ENCODE data around the gene ZNF488.

Gene ZNF488

DNA sequence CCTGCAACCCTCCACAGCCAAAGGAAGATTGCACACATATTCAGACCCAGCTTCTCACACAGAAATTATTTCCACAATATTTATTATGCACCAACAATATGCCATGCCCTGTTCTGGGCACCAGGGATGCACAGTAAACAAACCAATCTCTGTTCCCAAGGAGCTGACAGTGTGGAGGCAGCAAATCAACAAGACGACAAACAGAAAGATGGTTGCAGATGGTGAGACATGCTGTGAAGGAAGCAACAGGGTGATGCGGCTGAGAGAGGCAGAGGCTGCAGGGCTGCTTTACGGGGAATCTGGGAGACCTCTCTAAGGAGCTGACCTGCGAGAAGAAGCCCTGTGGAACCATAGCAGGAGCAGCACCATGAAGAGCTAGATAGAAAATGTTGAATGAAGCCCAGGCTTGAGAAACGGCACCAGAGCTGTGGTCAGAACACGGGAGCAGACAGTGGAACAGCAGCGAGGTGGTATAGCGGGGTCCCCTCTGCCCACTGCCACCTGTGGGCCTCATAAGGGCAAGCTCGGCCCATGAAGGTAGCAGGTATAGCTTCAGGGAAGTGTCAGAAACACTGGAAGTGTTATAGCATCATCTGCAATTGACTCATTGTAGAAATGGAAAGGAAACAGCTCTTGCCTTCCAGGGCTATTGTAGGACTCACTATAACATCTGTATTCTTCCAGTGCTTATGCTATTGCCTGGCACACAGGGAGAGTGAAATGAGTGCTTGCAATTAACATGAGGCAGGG, 18.5 kb downstream of the ZNF488 start:
- no peak for DNase-seq

DNA sequence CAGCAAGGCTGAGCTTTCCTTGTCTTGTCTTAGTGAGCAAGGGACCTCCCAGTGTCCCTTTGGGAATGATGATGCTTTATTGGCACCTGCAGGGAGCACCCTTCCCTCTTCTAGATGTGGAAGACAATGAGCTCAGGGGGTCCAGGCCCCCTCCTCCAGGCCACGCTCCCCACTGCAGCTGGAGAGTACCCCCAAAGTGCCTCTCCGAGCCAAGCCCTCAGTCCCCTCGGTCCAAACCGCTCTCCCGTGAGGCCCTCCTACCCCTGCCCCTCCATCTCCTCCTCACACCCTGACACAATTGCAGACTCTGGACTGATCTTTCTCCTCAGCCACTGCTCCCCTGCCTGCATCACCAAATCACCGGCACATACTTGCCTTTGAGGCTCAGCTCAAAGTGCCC, 19.2 kb downstream of the ZNF488 start:
- no peak for DNase-seq

DNA sequence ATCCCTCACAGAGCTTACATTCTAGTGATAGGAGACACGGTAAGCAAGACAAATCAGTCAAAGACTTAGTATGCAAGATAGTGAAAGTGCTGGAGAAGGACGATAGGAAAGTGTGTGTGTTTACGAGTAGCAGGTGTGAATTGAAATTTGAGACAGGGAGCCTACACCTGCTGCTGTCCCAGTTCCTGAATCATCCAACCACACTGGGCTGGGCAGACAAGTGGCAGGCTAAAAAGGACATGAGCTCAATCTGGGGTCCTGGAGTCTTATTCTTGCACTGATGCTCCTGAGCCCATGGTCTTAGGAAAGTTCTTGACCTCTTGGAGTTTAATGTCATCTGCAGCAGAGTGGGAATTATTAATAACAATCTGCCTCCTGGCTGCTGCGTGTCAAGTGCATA, 19.7 kb downstream of the ZNF488 start:
- DNase-seq: no peak

DNA sequence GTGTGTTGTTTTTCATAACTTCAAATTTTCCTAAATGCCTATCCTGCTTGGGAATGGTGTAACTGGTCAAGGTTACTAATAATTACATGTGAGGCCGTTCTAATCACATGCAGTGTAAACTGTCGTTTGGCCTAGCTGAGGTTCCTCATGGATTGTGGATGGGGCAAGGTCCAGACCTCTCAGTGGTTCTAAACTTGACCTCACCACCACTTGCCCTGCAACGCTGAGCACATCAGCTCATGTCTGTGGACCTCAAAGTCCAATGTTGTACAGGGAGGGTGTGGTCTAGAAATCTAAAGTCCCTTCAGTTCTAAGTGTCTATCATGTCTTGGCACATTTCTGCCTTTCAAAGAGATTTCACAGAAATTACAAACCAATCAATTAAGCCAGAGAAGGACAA, 20.3 kb downstream of the ZNF488 start:
- no peak for DNase-seq

DNA sequence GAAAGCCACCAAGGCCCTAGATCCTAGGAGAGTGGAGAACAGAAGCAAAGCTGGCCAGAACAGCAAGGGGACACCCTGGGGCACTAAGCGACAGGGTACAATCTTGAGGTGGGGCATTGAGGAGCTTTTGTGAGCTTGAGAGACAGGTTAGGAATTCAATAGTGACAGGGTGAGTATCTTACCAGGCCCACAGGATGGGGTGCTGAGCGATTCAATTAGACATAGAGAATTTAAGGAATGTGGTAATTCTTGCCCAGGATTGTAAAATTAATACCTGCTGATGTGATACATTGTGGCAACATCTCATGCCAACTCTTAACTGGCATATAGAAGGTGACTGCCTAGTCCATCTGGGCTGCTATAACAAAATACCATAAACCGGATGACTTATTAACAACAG, 21.9 kb downstream of the ZNF488 start:
- DNase-seq: no peak

DNA sequence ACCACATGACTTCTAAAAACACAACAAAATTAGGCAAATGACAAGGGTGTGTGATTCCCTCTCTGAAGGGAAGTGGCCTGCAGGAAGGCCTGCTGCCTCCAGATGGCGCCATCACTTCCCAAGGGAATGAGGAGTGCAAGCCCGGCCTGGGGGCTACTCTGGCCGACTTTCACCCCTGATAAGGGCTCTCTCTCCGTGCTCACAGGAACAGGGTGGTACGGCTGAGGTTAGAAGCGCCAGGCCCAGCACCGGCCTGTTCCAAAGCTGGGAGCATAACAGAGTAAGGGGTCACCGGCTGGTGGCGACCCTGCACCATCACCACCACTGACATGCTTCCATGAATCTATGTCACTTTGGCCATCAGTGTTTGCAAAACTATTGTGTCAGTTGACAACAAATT, 22.8 kb downstream of the ZNF488 start:
- DNase-seq: no peak

DNA sequence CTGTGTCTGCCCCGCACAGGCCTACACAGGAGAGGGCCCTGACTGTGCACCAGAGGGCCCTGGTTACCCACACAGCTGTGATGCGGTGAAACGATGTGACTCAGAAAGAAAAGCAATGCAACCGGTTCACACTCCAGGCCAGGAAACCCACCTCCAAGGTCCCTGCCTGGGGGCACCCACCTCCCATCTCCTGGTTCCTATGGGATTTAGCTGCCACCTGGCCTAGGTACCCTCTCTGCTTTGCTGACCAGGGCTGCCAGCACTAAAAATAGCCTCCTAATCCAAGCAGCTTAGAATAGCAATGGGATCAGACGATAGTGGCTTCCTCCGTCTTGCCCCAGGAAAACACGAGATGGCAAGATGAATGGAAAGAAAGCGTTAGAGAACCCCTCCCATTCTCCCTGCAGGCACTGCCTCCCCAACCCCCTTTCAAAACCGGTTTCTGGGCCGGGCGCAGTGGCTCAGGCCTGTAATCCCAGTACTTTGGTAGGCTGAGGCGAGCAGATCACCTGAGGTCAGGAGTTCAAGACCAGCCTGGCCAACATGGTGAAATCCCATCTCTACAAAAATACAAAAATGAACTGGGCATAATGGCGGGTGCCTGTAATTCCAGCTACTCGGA, 23.6 kb downstream of the ZNF488 start:
- no peak for DNase-seq

DNA sequence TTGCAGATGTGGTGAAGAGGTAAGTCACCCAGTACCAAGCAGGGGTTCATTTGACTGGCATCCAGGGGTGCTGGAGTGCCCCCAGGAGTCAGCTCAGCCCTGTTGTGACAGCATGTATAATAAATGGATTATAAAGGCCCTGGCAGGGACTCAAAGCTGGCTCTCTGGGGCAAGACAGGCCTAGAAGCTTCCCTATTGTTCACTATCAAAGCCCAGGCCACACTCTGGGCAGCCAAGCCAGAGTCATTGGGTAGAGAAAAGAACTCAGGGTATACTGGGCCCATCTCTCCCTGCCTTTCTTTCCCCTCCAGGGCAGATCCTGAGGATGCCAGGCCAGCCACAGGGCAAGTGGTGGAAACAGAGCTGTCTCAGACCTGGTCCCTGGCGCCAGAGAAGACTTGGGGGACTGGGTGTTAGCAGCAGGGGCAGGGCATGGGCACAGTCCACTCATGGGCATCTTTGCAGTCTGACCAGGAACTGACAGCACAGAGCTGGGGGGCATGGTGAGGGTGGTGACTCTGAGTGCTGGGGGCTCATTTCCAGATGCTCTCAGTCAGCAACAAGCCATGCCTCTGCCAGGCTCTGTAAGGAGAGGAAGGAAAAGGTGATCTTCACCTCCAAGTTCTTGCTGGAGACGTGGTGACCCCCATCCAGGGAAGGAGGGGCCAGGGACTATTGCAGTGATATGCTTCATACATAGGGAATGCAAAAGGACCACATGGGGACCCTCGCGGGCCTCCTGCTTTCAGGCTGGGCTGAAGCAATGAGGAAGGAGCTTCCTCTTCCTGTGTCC, 24.3 kb downstream of the ZNF488 start:
- DNase-seq: no peak

DNA sequence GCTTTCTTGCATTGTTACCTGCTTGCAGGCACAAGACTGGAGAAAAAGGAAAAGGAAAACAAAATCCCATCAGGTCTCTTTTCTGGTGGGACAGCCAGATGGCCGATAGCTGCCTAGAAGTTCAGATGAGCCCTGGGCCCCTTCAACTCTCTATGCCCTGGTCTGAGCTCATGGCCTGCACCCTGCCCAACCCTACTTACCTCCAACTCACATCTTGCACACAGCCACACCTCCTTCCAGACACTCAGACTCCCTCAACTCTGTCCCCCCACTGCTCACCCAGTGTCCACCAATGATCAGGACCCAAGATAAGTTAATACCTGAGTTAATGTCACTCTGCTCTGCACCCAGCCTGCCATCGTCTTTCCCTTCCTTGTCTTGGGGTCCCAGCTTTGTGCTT, 25.0 kb downstream of the ZNF488 start:
- no peak for DNase-seq

DNA sequence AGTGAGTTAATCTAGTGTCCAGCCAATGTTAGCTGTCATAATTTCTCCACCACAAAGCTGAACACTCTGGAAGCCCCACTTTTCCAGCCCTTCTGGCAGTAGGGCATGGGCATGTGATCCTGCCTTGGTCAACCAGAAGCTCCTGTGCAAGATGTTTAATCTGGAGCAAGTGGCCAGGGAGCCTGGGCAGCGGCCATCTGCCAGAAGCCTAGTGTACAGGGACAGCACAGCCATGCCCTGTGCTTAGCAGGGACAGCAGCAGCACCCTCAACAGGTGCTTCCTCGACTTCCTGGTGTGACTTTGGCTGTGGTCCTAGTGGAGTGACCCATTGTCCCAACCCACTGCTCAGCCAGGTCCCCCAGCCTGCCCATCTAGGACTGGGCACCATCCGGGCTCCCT, 25.6 kb downstream of the ZNF488 start:
- no peak for DNase-seq

DNA sequence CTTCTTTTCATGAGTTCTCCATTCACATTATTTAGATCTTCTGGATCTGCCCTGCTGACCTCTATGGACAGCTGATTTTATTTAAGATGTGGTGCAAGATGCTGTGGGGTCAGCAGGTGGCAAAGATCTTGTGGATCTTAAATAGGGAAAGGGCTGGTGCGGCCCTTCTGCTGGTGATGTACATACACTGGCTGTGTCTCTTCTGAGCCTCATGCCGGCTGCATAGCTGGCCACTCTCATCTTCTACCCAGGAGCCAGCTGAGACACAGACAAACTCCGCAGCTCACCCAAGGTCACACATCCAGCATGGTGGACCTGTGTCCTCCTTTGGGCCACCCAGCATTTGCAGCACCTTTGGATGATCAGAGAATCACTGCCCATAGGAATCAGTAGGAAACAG, 26.2 kb downstream of the ZNF488 start:
- no peak for DNase-seq

DNA sequence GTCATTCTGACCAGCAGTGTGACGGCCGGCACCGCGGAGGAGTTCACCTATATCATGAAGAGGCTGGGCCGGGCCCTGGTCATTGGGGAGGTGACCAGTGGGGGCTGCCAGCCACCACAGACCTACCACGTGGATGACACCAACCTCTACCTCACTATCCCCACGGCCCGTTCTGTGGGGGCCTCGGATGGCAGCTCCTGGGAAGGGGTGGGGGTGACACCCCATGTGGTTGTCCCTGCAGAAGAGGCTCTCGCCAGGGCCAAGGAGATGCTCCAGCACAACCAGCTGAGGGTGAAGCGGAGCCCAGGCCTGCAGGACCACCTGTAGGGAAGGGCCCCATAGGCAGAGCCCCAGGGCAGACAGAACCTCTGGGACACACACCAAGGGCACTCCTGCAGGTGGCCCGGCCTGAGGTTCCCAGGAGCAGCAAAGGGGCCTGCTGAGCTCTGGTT, 26.9 kb downstream of the ZNF488 start:
- no peak for DNase-seq

DNA sequence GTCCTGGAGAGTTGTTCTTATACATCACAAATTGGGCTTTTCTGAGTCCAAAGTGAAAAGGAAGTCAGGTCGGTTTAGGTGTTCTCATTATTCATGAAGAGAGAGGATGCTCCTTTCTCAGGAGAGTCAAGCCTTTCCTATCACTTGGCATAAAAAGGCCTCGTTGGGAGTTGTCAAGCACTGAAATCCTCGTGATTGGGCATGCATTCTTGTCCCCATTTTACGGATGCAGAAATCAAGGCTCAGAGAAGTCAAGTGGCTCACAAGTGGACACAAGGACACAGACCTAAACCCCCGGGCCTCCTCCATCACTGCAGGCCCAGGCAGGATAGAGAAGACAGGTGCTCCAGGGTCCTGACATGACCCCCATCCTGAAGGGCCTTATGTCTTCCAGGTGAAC, 27.4 kb downstream of the ZNF488 start:
- DNase-seq: no peak

DNA sequence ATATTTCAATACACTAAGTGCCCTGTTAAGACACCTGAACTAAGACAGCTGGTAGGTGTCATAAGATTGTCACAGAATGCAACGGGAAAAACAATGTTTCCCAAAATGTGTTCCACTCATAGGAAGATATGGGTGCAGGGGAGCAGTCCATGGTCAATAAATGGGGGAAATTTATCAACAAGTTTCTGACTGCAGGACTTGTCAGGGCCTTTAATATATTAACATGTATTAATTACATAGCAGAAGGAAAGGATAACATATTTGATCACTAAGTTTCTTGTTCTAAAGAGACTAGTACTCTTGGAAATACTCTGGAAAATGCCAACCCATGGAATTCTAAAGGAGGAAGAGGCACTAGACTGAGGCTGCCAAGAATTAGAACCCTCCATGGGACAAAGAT, 29.2 kb downstream of the ZNF488 start:
- no peak for DNase-seq

DNA sequence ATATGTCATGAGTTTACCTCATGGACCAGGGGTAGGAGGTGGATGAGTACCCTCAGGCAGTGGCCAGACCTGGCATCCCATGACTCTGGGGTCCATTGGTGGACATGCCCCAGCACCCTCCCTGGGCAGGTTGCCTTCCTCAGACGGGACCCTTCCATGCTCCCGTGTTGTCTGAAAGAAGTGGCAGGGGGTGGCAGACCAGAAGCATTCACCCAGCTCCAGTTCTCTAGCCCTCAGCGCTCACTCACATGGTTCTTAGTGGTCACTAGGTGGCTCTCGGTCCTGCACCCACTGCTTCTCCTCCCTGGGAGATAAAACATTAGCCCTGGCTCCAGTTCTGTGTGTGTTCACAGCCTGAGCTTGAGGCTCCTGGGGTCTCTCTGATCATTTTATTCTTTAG, 29.9 kb downstream of the ZNF488 start:
- no peak for DNase-seq

DNA sequence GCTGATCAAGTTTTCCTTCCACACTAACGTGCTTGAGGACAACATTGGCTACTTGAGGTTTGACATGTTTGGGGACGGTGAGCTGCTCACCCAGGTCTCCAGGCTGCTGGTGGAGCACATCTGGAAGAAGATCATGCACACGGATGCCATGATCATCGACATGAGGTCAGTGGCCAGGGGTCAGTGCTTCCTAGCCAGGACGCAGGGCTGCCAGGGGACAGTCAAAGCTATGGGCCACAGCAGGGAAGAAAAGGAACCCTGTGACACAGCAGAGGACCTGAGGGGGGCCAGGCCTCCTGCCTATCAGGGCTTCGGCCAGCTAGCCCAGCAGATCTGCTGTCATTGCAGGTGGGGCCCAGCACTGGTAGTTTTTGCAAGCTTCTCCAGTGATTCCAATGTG, 30.7 kb downstream of the ZNF488 start:
- DNase-seq: no peak

DNA sequence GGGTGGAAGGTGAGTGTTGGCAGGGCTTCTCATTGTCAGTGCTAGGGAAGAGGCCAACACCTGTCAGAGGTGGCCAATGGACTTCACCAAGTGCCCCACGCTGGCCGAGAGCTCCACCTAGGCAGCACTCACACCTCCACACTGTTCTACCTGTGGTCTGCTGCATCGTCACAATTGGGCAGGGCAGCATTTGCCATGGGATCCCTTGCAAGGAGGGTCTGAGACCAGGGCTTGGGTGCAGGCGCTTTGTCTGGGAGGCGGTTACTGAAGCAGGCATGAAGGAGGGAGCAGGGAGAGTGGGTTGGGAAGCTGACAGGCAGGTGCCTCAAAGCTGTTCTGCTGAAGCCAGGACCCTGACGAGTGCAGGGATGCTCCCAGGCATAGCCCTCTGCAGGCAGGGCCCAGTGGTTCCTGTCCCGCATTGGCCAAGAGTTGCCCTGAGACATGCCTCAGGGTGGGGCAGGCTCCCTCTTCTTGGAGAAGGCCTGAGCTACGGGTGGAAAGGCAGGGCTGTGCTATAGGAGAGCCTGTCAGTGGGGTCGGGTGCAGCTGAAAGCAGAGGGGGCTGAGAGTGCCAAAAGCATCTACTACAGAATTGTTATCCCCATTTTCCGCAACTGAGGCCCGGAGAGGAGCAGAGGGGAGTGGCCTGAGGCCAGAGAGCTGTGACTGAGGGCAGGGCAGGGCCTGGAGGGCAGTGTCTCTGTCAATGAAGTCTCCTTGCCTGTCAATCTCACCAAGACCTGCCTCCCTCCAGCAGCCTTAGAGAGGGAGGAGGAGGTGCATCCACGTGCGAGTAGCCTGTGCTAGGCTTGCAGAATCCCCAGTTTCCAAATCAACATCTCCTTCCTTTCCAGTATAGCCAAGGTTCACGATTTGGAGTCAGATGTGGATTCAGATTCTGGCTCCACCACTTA, 31.9 kb downstream of the ZNF488 start:
- no peak for DNase-seq

DNA sequence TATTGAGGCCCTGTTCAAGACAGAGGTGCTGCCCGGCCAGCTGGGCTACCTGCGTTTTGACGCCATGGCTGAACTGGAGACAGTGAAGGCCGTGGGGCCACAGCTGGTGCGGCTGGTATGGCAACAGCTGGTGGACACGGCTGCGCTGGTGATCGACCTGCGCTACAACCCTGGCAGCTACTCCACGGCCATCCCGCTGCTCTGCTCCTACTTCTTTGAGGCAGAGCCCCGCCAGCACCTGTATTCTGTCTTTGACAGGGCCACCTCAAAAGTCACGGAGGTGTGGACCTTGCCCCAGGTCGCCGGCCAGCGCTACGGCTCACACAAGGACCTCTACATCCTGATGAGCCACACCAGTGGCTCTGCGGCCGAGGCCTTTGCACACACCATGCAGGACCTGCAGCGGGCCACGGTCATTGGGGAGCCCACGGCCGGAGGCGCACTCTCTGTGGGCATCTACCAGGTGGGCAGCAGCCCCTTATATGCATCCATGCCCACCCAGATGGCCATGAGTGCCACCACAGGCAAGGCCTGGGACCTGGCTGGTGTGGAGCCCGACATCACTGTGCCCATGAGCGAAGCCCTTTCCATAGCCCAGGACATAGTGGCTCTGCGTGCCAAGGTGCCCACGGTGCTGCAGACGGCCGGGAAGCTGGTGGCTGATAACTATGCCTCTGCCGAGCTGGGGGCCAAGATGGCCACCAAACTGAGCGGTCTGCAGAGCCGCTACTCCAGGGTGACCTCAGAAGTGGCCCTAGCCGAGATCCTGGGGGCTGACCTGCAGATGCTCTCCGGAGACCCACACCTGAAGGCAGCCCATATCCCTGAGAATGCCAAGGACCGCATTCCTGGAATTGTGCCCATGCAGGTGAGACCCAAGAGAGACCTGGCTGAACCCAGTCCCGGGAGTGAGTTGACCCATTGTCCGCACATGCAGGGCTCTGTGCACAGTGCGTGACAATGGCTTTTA, 33.1 kb downstream of the ZNF488 start:
- DNase-seq: no peak

DNA sequence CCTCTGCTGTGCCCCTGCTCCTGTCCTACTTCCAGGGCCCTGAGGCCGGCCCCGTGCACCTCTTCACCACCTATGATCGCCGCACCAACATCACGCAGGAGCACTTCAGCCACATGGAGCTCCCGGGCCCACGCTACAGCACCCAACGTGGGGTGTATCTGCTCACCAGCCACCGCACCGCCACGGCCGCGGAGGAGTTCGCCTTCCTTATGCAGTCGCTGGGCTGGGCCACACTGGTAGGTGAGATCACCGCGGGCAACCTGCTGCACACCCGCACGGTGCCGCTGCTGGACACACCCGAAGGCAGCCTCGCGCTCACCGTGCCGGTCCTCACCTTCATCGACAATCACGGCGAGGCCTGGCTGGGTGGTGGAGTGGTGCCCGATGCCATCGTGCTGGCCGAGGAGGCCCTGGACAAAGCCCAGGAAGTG, 34.1 kb downstream of the ZNF488 start:
- no peak for DNase-seq

DNA sequence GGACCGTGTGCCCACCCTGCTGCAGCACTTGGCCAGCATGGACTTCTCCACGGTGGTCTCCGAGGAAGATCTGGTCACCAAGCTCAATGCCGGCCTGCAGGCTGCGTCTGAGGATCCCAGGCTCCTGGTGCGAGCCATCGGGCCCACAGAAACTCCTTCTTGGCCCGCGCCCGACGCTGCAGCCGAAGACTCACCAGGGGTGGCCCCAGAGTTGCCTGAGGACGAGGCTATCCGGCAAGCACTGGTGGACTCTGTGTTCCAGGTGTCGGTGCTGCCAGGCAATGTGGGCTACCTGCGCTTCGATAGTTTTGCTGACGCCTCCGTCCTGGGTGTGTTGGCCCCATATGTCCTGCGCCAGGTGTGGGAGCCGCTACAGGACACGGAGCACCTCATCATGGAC, 34.6 kb downstream of the ZNF488 start:
- no peak for DNase-seq

DNA sequence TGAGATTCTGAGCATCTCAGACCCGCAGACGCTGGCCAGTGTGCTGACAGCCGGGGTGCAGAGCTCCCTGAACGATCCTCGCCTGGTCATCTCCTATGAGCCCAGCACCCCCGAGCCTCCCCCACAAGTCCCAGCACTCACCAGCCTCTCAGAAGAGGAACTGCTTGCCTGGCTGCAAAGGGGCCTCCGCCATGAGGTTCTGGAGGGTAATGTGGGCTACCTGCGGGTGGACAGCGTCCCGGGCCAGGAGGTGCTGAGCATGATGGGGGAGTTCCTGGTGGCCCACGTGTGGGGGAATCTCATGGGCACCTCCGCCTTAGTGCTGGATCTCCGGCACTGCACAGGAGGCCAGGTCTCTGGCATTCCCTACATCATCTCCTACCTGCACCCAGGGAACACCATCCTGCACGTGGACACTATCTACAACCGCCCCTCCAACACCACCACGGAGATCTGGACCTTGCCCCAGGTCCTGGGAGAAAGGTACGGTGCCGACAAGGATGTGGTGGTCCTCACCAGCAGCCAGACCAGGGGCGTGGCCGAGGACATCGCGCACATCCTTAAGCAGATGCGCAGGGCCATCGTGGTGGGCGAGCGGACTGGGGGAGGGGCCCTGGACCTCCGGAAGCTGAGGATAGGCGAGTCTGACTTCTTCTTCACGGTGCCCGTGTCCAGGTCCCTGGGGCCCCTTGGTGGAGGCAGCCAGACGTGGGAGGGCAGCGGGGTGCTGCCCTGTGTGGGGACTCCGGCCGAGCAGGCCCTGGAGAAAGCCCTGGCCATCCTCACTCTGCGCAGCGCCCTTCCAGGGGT, 35.2 kb downstream of the ZNF488 start:
- DNase-seq: no peak
